OCI-LY1 (cell line): ENCODE data around the gene CARS2.

Experiments used
- CTCF ChIP-seq: fragments of 200-600 bp; sonication (generic), shearing (Covaris generic); IDR thresholded peaks from 2 replicates; pipeline ENCODE4 v1.5.1; 2017; ENCODE audit warnings: mild to moderate bottlenecking, antibody characterized with exemption, low read length, moderate library complexity, mixed read lengths
- EZH2 ChIP-seq: fragments of 200-600 bp; sonication (generic), shearing (Covaris generic); IDR thresholded peaks from 2 replicates; pipeline ENCODE4 v1.8.0; 2017; ENCODE audit warnings: borderline replicate concordance, mixed run types, mild to moderate bottlenecking, antibody characterized with exemption, low read length, moderate library complexity, mixed read lengths

DNA sequence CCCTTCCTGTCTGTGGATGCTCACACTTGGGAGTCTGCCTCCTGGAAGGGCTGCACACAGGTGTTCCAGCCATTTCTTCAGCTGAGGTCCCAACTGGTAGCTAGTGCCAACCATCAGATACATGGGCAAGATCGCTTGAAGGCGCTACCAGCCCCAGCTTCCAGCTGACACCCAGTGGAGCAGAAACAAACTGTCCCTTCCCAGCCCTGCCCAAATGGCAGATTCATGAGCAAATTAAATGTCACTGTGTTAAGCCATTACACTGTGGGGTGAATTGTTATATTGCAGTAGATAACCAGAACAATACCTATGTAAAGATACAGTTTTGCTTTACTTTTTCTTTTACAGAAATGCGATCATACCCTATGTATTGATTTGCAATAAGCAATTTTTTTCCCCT lies 25.2 kb upstream of the CARS2 start:
- TF ChIP-seq CTCF, result no peak
- TF ChIP-seq EZH2, result no peak
